ENCODE measurements around the gene IGIP.

The IGIP gene

DNA sequence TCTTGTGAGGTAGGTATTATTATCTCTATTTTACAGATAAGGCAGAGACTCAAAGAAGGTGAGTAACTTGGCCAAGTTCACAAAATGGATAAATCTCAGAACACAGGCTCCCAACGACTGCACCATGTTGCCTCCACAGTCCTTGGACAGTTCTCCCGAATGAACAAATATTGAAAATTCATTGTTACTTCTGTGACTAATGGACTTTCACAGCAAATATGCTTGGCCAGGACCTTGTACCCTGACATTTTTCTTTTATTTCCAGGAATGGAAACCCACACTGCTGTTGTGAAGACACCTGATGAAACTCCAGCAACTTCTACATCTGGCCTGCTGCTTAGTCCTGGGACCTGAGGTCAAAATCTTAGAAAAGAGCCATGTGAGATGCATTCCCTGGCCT is 46.7 kb downstream of the IGIP start:
- DNase-seq (ENCODE audit: insufficient read length, low spot score) (no peak), FAIRE-seq (no peak)
- TF ChIP-seq POLR2AphosphoS5 (IDR thresholded peaks at IDR 0.05; ENCODE audit: low read depth, low read length) (no peak), POU2F2 (IDR thresholded peaks at IDR 0.05; ENCODE audit: low read depth, low read length) (no peak), TAF1 (IDR thresholded peaks at IDR 0.05; ENCODE audit: low read depth, low read length) (no peak), PAX5 (IDR thresholded peaks at IDR 0.05; ENCODE audit: insufficient read depth, low read length, severe bottlenecking) (no peak), SPI1 (IDR thresholded peaks at IDR 0.05; ENCODE audit: low read depth, low read length) (no peak), POLR2A (IDR thresholded peaks at IDR 0.05; ENCODE audit: low read depth, low read length) (no peak)

DNA sequence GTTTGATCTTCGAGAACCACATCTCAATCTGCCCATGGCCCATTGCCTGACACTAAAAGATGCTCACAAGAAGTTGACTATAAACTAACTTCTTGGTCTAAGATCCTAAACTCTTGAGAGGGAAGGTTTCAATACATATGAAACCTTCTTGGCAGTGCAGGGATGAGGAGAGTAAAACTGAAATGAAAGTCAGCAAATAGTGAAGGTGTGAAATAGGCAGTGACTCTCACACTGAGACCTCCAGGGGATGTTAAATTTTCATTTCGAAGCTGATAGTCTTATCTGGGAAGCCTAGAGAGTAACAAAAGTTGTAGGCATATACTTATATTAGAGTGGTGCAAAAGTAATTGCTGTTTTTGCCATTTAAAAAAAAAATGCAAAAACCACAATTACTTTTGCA is 48.3 kb downstream of the IGIP start:
- FAIRE-seq = no peak
- TF ChIP-seq TAF1 (IDR thresholded peaks at IDR 0.05; ENCODE audit: low read depth, low read length) (no peak), POLR2A (IDR thresholded peaks at IDR 0.05; ENCODE audit: low read depth, low read length) (no peak), PAX5 (IDR thresholded peaks at IDR 0.05; ENCODE audit: insufficient read depth, low read length, severe bottlenecking) (no peak), POLR2AphosphoS5 (IDR thresholded peaks at IDR 0.05; ENCODE audit: low read depth, low read length) (no peak), POU2F2 (IDR thresholded peaks at IDR 0.05; ENCODE audit: low read depth, low read length) (no peak)
- no peak for DNase-seq (ENCODE audit: insufficient read length, low spot score)

- FAIRE-seq = peak; percentile 99
- no peak for TF ChIP-seq POU2F2 (IDR thresholded peaks at IDR 0.05; ENCODE audit: low read depth, low read length)
- TF ChIP-seq POLR2AphosphoS5 (IDR thresholded peaks at IDR 0.05; ENCODE audit: low read depth, low read length) = peak; percentile 76
- TF ChIP-seq TAF1 (IDR thresholded peaks at IDR 0.05; ENCODE audit: low read depth, low read length) = peak; percentile 84
- no peak for TF ChIP-seq PAX5 (IDR thresholded peaks at IDR 0.05; ENCODE audit: insufficient read depth, low read length, severe bottlenecking)
- TF ChIP-seq POLR2A (IDR thresholded peaks at IDR 0.05; ENCODE audit: low read depth, low read length) = peak; percentile 76
- DNase-seq (ENCODE audit: insufficient read length, low spot score) = peak; percentile 90
Observed at GRCh38 chr5:140174465-140175366, 49.0 kb downstream of the IGIP start, which contains the start of gene CYSTM1. Gene CYSTM1, plus strand, starts transcription at chr5:140175188. Its CDS starts 19,278 bp downstream, at chr5:140194466.

DNA sequence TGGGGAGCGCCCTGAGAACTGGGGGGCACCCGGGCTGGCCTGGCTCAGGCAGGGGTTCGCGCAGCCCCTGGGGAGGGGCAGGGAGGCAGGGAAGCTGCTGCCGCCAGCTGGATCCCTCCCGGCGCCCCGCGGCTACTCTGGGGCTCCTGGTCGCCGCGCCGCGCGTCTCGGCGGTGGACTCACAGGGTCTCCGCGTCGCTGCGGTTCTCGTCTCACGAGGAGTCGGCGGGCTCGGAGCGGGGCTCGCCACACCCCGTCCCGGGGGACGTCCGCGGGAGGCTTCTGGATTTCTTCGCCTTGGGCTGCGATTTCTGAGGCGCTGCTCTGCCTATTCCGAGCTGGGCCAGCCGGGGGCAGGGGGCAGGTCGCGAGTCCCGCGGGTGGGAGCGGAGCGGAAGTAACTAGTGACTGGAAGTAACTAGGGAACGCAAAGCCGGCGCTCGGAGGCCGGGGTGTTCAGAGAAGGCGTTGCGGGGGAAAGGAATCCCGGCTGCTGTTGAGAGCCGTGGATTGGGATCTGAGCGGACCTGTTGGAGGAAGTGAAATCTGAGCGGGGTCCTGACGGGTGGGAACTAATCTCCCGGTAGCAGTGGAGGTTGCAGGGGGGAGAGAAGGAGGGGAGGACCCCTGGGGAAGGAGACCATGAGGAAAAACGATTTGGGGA is 49.8 kb downstream of the IGIP start:
- no peak for FAIRE-seq
- TF ChIP-seq PAX5 (IDR thresholded peaks at IDR 0.05; ENCODE audit: insufficient read depth, low read length, severe bottlenecking) (no peak), SPI1 (IDR thresholded peaks at IDR 0.05; ENCODE audit: low read depth, low read length) (peak; percentile 49), TAF1 (IDR thresholded peaks at IDR 0.05; ENCODE audit: low read depth, low read length) (peak; percentile 0; the same call in 1 of the 2 replicates)
- peak; percentile 64 for DNase-seq (ENCODE audit: insufficient read length, low spot score)

DNA sequence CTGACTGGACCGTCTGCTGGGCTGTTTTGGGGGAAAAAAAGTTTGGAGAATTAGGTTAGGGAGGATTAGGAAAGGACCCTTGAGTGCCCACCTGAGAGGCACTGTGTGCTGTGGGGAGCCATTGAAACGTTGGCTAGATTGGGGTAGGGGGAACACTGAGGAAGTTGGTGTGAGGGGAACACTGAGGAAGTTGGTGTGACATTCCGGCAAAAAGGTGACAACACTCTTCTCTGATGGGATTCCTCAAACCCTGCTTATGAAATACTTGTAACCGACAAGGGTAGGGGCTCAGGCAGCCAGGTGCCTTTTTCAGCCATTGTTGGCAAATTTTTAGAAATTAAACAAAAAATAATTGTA is 50.3 kb downstream of the IGIP start:
- DNase-seq (ENCODE audit: insufficient read length, low spot score) (no peak), FAIRE-seq (no peak)

DNA sequence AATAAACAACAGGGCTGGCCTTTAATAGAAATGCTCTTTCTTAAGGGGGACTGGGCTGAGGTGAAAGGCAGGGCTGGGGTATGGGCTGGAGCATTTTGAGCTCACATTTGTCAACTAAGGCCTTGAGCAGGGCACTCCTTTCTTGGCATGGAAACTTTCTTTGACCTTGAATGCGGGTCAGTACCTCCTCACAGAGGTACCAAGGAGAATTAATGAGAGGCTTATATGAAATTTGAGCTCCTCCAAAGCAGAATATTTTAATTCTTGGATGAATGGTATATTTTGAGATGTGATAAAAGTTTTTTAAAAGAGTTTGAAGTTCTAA is 52.3 kb downstream of the IGIP start:
- no peak for TF ChIP-seq SPI1 (IDR thresholded peaks at IDR 0.05; ENCODE audit: low read depth, low read length)
- TF ChIP-seq POU2F2 (IDR thresholded peaks at IDR 0.05; ENCODE audit: low read depth, low read length) = no peak
- TF ChIP-seq POLR2AphosphoS5 (IDR thresholded peaks at IDR 0.05; ENCODE audit: low read depth, low read length) = no peak
- TF ChIP-seq PAX5 (IDR thresholded peaks at IDR 0.05; ENCODE audit: insufficient read depth, low read length, severe bottlenecking) = no peak
- no peak for TF ChIP-seq POLR2A (IDR thresholded peaks at IDR 0.05; ENCODE audit: low read depth, low read length)
- no peak for TF ChIP-seq TAF1 (IDR thresholded peaks at IDR 0.05; ENCODE audit: low read depth, low read length)
- no peak for FAIRE-seq

More for the DNA sequence above, 50.3 kb downstream of the IGIP start:
- no peak for TF ChIP-seq SPI1 (IDR thresholded peaks at IDR 0.05; ENCODE audit: low read depth, low read length)
- no peak for TF ChIP-seq POLR2A (IDR thresholded peaks at IDR 0.05; ENCODE audit: low read depth, low read length)
- TF ChIP-seq PAX5 (IDR thresholded peaks at IDR 0.05; ENCODE audit: insufficient read depth, low read length, severe bottlenecking) = no peak
- no peak for TF ChIP-seq TAF1 (IDR thresholded peaks at IDR 0.05; ENCODE audit: low read depth, low read length)
- TF ChIP-seq POU2F2 (IDR thresholded peaks at IDR 0.05; ENCODE audit: low read depth, low read length) = no peak
- no peak for TF ChIP-seq POLR2AphosphoS5 (IDR thresholded peaks at IDR 0.05; ENCODE audit: low read depth, low read length)

DNA sequence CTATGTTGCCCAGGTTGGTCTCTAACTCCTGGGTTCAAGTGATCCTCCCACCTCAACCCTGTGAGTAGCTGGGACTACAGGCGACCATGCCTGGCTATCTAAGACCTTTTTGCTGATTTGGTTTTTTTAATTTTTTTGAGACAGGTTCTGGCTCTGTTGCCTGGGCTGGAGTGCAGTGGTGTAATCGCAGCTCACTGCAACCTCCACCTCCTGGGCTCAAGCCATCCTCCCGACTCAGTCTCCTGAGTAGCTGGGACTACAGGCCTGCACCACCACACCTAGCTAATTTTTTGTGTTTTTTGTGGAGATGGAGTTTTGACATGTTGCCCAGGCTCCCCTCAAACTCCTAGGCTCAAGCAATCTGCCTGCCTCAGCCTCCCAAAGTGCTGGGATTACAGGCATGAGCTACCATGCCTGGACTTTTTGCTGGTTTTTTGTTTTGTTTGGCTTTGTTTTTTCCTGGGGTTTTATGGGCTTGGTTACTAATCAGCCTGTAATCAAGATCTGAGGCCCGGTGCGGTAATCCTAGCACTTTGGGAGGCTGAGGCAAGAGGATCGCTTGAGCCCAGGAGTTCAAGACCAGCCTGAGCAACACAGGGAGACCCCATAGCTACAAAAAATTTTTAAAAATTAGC is 52.9 kb downstream of the IGIP start:
- FAIRE-seq = no peak
- no peak for DNase-seq (ENCODE audit: insufficient read length, low spot score)
- TF ChIP-seq SPI1 (IDR thresholded peaks at IDR 0.05; ENCODE audit: low read depth, low read length) (no peak), POLR2A (IDR thresholded peaks at IDR 0.05; ENCODE audit: low read depth, low read length) (no peak), POU2F2 (IDR thresholded peaks at IDR 0.05; ENCODE audit: low read depth, low read length) (no peak), POLR2AphosphoS5 (IDR thresholded peaks at IDR 0.05; ENCODE audit: low read depth, low read length) (no peak), PAX5 (IDR thresholded peaks at IDR 0.05; ENCODE audit: insufficient read depth, low read length, severe bottlenecking) (no peak)

More for the DNA sequence above, 52.3 kb downstream of the IGIP start:
- DNase-seq (ENCODE audit: insufficient read length, low spot score) = no peak
